ENCODE data around the gene SEMA4C.

- TF ChIP-seq CTCF (IDR thresholded peaks at IDR 0.05): no peak
- no peak for TF ChIP-seq POLR2A (IDR thresholded peaks at IDR 0.05)
Measured at GRCh38 chr2:96842600-96842999, 27.3 kb downstream of the SEMA4C start.

Data from lower leg skin (tissue), 3 donors.